NCI-H524 (cell line): Measurements from ENCODE around the gene DRC3.
"Not testable (repeated sequence)": the region's sequence is repeated elsewhere in the genome, so short reads cannot be mapped to it uniquely, and the experiment has no call there.

Source experiments
- DNase-seq, 2 experiments: peaks; one replicate each; lab custom pipeline; 2025; lab: John Stamatoyannopoulos, UW

DRC3 gene

DNA sequence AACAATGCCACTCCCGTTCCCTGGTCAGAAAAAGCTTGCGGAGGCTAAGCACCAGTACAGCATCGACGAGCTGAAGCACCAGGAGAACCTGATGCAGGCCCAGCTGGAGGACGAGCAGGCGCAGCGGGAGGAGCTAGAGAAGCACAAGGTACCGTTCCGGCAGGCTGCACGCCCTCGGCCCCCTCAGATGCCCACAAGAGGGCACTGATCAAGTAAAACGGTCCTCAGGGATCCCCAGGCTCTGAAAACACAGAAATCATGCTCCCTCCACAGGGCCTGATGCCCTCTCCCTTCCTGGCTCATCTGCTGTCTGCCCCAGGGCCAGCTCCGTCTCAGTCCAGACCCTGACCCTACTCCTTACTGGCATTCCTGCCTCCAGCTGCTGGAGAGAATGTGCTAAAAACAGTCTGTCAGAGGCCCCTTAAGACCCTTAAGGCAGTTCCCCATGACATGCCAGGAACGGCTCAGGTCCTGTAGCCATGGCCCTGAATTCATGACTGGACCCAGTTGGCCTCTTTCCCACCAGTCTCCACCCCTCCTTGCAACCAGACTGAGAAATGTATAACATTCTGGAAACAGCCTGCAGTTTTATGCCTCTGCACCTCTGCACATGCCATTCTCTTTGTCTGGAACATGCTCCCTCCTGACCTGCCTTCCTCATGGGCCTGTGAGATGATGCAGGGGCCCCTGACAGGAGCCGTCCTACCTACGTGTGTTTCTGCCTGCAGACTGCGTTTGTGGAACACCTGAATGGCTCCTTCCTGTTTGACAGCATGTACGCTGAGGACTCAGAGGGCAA, 21.8 kb downstream of the DRC3 start:
- peak; percentile 65 to 86 for DNase-seq

DNA sequence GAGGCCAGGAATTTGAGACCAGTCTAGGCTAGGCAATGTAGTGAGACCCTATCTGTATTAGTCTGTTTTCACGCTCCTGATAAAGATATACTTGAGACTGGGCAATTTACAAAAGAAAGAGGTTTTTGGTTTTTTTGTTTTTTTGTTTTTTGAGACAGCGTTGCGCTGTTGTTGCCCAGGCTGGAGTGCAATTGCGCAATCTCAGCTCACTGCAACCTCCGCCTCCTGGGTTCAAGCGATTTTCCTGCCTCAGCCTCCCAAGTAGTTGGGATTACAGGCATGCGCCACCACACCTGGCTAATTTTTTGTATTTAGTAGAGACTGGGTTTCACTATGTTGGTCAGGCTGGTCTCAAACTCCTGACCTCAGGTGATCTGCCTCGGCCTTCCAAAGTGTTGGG, 23.2 kb downstream of the DRC3 start:
- DNase-seq: not testable (repeated sequence)

DNA sequence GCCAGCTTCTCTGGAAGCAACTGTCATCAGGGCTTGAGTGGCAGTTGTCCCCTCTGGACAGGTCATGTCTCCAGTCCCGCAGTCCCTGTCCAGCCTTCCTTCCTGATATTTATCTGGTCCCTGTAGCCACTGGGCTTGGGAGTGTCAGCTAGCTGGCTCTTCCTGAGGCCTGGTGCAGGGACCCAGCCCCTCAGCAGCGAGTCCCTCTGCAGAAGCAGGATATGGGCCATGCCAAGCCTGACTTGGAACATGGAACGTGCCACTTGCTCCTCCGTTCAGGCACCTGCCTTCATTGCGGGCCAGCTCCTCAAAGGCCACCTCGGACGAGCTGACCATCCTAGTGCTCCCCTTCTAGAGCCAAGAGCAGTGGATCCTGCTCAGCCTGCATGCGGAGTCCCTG, 26.3 kb downstream of the DRC3 start:
- no peak for DNase-seq

DNA sequence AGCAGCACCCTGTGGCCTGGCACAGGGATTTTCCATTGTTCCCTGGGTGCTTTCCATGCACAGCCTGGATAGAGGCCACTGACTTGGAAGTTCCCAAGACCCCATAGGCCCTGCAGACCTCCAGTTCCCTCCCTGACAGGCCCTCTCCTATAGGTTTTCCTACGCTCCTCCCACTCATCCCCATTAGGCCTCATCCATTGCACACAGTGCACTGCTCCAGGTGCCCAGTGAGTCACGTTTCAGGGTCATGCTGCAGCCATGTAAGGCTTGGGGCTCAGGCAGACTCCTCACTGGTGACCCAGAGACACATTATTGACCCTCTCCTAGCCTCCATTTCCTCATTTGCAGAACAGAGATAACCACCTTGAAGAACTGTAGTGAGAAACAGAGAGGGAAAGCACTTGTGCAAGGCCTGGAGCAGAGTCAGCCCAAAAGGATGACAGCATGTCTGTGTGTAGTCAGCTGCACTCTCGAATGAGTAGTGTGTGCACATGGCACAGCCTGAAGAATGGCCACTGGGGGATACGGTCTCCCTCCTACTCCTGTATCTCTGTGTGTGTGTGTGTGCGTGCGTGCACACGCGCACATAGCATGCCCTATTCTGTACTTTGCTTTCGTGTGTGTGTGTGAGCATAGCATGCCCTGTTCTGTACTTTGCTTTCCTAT, 26.8 kb downstream of the DRC3 start:
- DNase-seq: no peak

DNA sequence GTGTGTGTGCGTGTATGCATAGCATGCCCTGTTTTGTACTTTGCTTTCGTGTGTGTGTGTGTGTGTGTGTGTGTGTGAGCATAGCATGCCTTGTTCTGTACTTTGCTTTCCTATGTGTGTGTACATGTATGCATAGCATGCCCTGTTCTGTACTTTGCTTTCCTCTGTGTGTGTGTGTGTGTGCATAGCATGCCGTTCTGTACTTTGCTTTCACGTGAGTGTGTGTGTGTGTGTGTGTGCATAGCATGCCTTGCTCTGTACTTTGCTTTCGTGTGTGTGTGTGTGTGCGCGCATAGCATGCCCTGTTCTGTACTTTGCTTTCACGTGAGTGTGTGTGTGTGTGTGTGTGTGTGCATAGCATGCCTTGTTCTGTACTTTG, 27.4 kb downstream of the DRC3 start:
- no peak for DNase-seq

DNA sequence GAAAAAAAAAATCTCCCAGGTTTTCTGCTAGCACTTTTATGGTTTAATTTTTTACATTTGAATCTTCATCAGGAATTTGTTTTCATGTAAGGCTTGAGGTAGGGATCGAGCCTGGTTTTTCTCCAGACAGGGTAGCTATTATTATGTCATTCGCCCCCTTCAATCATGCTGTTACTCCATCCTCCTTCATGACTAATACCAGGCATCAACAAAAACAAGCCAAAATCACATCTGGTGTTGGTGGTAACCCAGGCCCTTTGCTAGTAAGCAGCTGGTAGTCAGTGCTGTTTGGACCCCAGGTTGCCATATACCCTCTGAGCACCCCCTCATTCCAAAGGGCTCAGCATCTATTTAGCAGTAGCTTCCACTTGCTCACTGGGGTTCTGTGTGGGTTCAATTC, 29.5 kb downstream of the DRC3 start:
- DNase-seq: no peak

DNA sequence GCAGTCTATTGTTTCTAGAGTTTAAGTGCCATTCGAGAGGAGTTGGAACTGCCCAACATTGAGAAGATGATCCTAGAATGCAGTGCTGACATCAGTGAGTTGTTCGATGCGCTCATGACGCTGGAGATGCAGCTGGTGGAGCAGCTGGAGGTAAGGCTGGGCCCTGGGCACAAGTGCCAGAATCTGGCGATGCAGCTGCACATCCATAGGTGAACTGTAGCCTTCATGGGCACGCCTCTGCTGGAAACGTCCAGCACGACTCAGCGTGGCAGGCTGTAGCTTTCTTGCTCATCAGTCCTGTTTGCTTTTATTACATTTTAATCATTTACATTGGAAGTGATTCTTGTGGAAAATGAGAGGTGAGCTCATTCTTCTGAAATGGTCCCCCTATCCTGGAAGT, 31.7 kb downstream of the DRC3 start:
- DNase-seq: peak; percentile 46 to 77

DNA sequence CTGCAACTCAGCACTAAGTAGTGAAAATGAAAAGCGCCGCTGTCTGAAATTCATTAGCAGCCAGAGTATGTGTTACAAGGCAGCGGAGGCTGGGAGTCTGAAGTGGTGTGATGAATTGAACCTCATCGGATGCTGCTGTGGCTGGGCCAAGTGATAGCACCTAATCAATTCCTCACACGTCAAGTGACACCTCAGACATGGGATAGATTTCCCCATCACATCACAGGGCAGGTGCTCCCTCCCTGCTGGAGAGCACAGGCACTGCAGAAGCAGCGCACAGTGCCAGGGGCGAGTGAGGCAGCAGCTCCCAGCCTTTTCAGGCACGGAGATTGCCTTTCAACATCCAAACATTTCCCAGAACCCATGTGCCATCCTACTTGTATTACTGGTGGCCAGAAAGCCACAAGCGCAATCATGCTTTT, 32.2 kb downstream of the DRC3 start:
- peak in 1 of 2 experiments; percentile 13 for DNase-seq

DNA sequence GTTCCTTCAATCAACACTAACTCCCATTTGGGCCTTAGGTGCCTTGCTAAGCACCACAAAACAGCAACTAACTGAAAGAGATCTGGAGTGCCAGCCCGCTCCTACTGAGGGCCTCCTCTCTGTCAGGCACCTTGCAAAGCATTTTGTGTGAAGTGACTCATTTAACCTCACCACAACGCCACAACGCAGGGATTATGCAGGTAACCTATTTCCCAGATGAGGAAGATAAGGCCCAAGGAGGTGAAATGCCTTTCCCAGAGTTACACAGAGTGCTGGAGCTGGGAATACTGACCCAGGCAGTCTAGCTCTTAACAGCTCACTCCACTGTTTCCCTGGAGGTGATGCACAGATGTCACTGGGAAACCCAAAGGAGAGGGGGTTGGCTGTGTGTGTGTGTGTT, 32.8 kb downstream of the DRC3 start:
- no peak for DNase-seq

DNA sequence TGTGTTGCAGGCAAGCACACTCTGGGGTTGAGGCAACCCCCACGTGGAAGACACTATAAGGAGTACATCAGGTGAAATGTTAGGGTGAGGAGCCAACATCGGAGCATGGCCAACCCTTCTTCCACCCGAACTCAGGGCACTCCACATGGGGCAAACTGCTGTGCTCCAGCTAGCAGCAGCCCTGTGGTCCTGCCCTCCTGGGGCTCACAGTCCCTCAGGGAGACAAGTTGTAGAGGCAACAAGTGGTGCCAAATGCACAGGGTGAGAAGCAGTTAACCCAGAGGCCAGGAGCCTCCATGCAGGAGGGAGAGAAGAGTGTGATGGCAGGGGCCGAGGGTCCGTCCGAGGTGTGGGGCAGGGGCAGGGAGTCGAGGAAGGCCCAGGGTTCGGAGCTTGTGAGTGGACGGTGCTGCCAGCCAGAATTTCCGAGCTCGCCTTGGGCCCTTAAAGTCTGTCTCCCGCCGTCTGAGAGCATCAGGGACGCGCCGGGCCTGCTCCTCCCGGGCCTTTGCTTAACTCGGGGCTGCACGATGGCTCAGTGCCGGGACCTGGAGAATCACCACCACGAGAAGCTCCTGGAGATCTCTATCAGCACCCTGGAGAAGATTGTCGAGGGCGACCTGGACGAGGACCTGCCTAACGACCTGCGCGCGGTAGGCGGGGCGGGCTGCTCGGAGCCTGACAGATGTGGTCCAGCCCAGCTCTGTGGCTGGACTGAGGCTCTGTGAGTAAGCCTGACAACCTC, 34.0 kb downstream of the DRC3 start:
- no peak for DNase-seq

DNA sequence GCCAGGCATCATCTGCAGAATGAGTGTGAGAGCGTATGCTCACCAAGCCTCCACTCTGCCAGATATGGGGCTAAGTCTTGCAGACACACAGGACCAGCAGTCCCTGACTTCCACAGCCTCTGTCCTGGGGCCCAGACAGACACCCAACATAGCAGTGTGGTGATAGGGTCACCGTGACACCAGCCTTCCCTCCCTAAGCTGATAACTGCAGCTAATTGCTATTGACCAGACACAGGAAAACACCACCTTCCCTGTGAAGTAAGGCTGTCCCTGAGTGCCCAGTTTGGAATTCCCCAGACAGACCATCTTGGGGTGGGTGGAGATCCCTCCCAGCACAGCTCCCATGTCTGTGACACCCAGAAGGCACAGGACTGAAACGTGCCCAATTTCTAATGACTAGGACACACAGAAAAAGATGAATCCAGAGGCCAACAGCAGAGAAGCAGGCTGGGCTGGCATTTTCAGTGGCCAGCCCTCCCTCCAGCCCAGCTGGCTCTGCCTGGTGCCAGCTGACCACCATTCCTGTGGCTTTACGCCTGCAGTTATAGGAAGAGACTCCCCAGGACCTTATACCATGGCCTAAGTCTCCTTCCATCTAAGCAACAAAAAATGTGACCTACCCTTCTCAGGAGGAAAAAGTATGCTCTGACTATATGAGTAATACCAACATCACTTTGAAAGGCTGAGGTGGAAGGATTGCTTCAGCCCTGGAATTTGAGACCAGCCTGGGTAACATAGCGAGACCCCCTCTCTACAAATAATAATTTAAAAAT, 36.0 kb downstream of the DRC3 start:
- no peak for DNase-seq

DNA sequence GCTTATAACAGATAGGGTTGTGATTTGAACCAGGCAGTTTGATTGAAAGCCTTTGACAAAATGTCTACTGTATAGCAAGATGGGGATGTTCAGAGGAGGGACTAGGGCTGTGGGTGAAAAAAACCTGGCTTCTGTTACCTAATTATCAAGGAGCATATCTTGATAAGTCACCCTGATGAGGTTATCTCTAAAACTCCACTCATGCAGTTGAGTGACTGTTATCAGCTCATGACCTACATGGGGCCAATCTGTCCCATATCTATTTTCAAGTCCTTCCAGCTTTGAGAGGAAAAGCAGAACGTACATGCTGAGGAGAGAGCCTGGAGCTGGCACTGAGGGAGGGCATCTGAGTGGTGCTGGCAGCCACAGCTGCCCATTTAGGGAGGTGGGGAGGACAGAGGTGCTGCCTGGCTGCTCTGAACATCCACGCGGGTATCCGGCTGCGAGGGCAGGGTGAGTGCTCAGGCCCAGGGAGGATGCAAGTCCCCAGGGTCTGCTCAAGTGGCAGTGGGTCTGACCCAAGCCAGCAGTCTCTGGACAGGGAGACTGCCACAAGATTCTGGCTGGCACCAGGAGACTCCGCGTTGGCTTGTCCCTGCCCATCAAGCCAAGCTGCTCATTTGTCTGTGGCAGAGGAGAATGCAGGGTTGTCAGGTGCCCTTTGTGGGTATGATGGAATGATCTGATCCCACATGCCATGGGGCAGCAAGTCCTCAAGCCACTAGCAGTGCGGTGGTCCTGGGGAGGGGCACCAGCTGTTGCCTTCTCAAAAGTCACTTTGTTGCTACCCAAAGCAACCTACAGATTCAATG, 37.2 kb downstream of the DRC3 start:
- DNase-seq: no peak

DNA sequence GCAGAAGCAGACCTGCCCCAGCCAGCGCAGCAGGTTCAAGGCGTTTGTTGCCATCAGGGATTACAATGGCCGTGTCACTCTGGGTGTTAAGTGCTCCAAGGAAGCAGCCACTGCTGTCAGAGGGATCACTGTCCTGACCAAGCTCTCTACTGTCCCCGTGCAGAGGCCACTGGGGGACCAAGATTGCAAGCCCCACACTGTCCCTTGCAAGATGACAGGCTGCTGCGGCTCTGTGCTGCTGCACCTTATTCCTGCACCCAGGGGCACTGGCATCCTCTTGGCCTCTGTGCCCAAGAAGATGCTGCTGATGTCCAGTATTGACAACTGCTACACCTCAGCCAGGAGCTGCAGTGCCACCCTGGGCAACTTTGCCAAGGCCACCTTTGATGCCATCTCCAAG, 38.6 kb downstream of the DRC3 start:
- DNase-seq: no peak

DNA sequence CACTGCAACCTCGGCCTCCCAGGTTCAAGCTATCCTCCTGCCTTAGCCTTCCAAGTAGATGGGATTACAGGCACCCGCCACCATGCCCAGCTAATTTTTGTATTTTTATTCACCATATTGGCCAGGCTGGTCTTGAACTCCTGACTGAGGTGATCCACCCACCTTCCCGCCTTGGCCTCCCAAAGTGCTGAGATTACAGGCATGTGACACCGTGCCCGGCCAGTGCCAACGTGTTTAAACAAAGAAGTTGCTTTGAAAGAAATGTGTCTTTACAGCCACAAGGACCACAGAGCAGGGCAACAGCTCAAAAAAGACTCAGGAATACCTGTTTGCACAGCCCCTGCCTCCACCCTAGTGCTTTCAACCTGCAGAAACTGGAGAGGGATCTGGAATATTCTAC, 41.3 kb downstream of the DRC3 start:
- DNase-seq: no peak

DNA sequence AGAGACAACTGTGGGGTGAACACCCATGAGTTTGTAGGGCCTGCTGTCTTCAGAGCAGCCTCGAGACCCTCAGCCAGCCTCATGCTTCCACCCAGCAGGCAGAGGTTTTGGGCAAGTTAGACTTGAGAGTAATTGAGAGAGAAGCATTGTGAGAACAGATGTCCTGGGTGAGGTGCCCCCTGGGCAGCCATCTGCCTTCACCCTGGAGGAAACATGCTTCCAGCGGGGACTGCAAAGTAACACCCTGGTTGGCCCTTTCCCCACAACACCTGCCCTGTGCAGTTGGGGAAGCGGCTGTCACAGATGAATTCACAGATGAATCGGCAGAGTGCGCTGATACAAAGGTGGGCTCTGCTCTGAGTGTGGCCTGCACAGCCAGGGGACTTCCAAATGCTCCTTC, 42.9 kb downstream of the DRC3 start:
- peak; percentile 93 to 97 for DNase-seq

DNA sequence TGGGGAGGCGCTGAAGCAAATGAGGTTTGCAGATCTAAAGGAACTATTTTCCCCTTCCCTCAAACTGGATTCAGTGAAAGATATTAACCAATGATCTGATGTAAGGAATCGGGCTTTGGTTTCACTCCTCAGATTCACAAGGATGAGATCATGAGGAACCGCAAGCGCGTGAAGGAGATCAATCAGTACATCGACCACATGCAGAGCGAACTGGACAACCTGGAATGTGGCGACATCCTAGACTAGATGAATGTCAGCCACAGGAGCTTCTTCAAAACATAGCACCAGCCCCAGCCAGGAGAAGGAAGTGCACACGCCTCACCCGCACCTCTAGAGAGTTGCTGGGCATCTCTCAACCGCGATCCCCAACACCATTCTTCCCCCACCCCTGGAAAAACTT, 43.8 kb downstream of the DRC3 start:
- no peak for DNase-seq

DNA sequence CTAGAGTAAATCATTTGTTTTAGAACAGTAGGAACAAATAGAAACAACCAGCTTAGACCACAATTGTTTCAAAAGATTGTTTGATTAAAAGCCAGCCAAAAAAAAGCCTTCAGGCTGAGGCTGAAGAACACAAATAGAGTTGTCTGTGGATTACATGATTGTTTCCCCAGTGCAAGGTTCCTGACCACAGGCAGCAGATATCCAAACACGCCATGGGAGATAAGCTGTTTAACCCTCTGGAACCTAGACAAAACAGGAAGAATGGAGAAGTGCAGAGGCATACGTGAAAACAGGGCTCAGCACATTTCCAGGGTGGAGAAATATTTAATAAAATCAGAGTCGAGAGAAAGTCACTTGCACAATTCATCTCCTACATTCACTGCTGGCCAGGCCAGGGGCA, 45.3 kb downstream of the DRC3 start:
- no peak for DNase-seq

DNA sequence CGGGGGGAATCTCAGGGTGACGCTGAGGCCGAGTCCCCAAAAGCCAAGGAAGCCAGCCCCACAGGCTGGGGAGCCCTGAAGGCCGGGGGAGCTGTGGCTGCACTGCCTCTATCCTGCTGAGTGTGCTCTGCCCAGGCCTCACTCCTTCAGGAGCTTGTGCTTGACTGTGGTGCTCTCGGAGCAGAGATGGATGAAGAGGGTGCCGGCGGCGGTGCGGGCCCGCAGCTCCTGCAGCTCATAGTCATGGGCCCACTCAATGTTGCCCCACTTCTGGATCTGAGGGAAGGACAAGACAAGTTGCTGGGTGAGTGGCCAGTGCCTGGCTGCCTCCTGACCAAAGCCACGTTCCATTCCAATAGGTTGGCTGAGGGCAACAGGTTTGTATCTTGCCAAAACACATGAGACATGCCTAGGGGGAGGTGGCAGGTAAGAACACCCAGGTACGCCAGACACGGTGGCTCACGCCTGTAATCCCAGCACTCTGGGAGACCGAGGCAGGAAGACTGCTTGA, 45.8 kb downstream of the DRC3 start:
- DNase-seq: no peak

DNA sequence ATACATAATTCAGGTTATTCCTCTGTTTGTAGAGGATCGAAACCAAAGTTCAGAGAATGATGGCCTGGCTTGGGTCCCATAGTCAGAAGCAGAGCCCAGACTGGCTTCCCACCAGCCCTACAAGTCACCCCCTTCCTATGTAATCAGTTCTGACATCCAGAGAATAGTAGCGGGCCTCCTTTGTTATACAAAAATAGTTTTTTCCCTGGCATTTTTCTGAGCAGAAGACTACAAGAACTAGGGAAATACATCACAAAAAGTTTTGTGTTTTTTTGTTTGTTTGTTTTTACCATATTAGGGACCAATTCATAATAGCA, 47.1 kb downstream of the DRC3 start:
- DNase-seq: no peak

DNA sequence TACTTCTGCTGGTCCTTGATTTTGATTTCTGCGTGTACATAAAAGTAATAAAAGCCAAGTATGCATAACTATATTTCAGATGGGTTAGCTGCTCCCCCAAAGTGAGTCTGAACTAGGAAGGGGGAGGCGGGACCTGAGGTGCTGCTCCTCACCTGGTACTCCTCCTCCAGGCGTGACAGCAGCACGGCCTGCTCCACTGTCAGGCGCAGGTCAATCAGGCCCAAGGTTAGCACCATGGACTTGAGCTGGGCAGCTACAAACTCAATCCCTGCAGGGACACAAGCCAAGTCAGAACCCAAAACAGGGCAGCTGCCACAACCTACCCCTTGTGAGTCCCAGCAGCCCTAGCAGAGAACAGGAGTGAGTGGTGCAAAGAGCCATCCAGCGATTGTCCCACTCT, 48.3 kb downstream of the DRC3 start:
- no peak for DNase-seq

DNA sequence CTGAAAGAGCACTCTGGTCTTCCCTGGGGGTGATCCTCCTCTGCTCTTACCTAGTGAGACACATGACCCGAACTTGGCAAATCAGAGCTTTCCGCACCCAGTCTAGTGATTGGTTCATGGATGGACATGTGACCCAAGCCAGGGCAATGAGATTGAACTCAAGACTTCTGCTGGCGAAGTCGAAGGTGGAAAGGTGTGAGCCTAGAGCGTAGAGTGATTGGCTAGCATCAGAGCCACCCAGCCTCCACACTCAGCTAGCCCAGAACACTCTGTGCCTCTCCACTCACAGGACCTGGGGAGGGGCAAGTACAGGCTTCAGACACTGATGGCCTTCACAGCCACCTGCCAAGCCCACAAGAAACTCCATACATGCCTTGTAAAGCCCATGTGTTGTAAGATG, 48.7 kb downstream of the DRC3 start:
- no peak for DNase-seq
